GM19043 (cell line): Measurements from ENCODE around the gene INPP4B.
"Not testable (repeated sequence)": the region's sequence is repeated elsewhere in the genome, so short reads cannot be mapped to it uniquely, and the experiment has no call there.

ENCODE experiments used
- ATAC-seq: cut with Tn5 transposase; IDR thresholded peaks from one replicate; pipeline ENCODE4 v1.9.1; 2021; ENCODE audit warnings: low read depth; ENCODE audit not compliant: unreplicated experiment

INPP4B gene

DNA sequence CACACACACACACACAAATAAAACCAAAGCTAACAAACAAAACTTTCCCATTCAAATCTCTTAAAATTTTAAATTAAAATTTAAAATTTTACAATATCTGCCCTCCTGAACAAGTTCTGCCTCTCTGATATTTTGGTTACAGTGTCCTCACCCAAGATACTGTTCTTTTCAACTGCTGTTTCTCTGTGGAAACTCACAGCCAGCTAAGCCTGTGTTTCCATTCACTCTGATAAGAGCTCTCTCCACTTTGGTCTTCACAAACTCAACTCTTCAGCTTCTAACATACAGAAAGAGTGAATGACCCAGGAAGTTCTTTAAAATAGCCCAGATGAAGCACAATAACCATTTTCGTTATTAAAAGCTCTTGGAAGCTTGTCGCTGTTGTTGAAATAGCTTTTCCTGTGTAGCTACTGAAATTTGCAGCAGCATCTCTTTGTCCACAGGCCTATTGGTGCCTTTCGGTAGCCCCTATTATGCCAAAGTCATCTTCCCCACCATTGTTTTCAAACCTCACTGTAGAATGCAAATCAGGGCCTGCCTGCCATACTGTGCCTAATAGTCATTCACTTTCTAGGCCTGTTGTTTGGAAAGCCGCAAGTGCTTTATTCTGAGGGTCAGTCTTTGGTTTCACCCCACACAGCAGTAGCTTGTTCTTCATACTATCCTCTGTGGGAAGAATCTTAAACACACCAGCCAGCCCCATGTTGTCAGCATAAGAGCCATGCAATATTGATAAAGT lies 19.4 kb downstream of the INPP4B start:
- ATAC-seq, result no peak

DNA sequence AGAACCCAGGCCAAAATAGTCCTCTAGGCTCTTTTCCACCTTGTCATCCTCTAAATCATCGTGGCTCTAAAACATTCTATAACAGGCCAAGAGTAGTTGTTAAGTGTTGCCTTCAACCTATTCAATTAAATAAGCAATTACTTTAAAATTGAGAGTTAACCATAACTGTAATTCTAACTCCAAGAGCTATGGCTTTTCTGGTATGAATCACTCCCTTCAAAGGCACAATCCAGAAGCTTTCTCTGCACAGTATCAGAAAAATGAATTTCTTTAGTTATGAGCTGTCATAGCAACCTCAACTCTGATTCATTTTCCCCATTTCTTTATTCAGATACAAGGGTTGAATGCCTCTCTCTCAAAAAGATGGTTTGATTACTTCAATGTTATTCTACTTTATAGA lies 21.7 kb downstream of the INPP4B start:
- no peak for ATAC-seq

- ATAC-seq, result no peak
These were observed 22.3 kb downstream of the INPP4B start for GRCh38 chr4:142823796-142824195.

- ATAC-seq, result no peak
These were observed 27.6 kb downstream of the INPP4B start for GRCh38 chr4:142818476-142818875.

DNA sequence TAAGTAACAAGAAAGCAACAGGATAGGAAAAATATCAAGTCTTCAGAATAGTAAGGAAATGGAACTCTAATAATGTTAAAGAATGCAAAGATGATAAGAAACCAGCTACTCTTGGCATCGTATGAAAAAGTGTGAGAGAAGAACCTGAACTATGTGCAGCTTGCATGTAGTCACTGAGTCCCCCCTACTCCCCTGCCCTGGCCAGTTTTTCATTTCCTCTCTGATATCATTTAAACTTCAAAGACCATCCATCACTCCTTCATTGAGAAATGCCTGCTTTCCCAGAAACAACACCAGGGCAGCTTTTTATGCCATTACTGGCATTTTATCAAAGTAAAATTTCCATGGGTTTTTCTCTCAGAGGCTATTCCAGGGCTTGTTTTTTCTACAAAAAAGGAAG lies 28.1 kb downstream of the INPP4B start:
- ATAC-seq, result no peak

DNA sequence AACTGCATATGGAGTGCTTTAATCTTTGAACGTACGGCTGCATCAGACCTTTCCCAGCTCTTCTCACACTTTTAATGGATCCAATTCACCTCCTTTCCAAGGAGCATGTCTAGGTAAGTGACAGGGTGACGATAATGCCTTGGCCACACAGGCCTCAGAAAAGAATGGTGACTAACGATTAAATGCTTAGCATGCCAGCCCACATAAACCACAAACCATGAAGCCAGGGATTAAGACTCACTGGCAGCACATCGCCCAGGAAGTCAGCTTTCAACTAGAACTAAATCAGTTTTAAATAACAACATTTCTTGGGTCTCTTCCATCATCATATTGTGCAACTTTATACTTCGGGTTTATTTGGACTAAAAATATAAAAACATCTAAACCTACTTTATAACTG lies 28.7 kb downstream of the INPP4B start:
- ATAC-seq, result no peak

DNA sequence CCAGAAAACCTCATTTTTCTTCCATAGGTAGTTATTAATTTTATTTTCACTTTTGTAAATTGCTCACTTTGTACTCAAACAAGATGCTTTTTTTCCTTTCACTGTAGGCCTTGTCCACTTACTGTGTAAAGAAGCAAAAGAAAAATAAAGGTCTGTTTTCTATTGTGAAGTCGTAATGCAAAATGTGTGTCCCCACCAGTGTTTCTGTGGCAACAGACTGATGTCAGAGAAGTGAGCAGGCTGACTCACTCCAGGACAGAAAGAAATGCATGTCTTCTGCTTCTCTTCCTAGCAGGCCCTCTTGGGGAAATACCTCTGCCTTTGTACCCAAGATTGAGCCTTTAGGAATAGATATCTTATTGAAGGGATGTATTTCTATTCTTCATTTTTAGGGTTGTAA lies 30.3 kb downstream of the INPP4B start:
- ATAC-seq, result no peak

DNA sequence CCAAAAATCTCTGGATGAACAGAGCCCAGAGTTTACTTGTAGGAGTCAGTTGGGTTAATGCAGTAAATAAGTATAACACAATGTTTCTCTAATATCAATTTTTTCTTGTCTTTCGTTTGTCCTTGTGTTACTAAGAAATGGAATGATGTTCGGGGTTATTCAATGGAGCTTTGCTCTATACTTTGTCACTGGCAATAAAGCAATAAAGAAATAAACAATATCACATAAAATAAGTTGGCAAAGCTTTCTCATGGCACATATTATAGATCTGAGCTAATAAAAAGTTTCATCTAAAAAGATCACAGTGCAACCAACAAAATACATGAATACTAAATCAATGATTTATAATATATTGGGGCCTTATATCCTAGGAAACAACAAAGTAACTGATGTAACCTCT lies 32.7 kb downstream of the INPP4B start:
- ATAC-seq, result no peak

DNA sequence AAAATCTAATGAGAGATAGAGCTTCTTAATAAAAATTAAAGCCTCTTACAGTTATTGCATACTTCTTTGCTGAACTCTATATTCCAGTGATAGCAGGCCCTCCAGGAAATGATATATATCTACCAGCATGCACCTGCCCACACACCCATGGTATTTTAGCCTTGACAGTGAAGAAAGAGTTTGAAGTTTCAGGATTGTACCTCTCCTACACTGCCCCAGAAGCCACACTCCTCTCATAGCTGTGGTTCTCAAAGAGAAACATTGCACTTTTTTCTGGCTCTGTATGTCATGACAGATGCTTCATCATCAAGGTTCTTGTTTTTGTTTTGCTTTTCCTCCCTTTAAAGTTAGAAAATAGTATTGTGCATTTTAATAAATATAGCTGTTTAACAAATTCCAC lies 34.0 kb downstream of the INPP4B start:
- no peak for ATAC-seq

- ATAC-seq, result no peak
These were observed 35.1 kb downstream of the INPP4B start for GRCh38 chr4:142811034-142811433.

DNA sequence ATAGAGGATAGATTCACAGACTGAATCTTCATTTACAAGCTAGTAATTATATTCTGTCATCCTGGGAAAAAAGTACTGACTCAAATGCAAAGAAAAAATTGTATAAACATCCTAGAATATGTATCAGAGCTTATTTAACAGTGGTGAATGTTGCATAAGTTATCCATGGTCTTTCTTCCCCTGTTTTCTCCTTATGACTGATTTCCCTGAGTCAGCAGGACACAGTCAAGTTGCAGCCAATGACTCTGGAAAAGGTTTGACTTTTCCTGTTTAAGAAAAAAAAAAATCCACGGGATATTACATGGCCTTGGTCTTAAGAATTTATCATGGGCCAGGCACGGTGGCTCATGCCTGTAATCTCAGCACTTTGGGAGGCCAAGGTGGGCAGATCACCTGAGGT lies 36.5 kb downstream of the INPP4B start:
- no peak for ATAC-seq

- ATAC-seq, result not testable (repeated sequence)
These were observed 42.2 kb downstream of the INPP4B start for GRCh38 chr4:142803879-142804278.

DNA sequence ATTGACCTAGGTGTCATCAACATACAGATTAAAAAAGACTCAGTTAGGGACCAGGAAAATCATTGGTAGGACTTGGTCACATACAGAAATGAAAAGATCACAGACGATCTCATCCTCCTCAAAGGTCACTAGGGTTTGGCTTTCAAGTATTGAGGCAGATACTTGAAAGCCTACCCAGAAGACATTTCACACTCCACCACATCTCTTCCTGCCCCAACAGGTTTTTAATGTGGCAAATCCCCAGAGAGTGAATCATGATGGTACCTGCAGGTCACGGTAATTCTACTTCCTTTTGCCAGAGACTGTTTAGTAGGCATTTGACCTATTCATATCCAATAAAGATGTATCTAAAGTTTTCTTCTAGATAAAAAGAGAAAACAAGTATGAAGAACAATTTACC lies 44.1 kb downstream of the INPP4B start:
- ATAC-seq, result no peak

- no peak for ATAC-seq
These were observed 65.0 kb downstream of the INPP4B start for GRCh38 chr4:142781114-142781513.

DNA sequence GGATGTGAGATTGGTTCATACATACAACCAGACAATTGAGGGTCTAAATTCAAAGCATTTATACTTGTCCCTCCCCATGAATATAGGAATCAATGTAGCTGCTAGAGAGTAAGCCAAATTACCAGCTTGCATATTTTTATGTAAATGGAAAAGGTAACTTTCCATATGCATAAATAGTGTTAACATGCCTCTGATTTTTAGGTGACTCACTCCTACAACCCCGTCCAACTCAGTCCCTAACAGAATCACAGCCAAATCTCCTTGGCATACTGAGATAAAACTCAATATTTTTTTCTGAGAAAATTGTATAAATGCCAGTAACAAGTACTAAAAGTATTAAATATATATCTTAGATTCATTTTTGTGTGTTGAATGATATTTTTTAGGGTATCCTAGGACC lies 67.2 kb downstream of the INPP4B start:
- no peak for ATAC-seq

DNA sequence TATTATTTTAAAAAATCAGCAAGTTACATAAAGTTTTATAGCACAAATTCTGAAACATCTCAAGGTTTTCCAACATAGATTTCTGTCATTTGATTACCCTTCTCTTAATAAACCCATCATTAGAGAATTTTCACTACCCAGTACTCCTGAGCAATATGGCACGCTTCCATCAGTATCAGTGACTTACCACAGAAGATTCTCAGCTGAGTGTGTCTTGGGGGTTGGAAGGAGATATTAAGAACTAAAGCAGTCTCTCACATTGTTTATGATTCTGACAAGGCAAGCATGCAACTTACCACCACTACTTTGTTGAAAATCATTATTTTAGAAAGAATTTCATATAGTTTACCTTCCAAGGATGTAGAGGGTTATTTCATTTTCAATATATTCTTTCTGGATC lies 67.7 kb downstream of the INPP4B start:
- no peak for ATAC-seq

GRCh38 chr4:142777045-142777743 lies 68.9 kb downstream of the INPP4B start:
- no peak for ATAC-seq

DNA sequence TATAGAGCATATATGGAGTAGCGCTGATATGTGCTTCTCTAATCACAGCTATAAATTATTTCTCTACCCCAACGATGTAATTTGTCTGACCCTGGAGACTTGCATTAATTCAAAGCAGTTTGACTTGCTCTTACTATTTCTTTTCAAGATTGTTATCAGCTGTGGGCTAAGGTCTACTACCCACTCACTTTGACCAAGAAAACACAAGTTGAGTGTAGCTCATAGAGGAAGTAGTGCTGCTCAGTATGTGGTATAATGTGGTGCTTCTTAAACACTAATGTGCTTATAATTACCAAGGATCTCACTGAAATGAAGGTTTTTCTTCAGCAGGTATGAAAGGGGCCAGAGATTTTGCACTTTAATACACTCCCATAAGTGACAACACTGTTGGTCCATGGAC lies 70.1 kb downstream of the INPP4B start:
- no peak for ATAC-seq

DNA sequence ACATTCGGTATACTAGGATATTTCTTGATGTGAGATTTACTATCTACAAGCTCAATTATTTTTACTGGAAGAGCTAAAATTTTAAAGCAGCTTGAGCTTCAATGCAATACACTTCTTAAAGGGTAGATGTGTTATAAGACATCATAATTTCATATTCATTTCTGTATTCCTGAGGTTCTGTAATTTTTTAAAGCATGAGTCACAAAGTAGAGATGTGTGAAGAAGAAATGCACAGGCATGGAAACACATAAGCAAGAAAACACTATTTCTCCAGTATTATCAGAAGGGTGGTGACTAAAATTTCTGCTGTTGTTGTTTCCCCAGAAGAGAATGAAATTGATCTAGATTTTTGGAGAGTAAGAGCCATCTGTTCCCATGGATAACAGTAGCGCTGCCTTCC lies 72.6 kb downstream of the INPP4B start:
- ATAC-seq, result no peak

DNA sequence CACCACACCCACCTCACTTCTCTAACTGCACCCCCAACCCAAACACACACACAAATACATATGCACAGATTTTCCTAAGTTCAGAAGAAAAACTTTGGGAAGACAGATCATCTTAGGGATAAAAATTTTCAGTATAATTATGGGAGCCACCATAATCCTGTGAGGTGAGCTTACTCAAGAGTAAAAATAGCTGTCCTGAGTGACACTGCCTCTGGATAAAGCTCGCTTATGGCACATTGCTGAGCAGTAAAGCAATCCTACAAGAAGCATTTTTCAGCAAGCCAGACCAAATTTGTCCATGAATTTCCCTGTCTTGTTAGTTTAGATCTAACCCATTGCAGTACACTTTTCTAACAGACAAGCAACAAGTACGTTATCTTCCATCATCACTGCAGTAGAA lies 83.8 kb downstream of the INPP4B start:
- ATAC-seq, result no peak

DNA sequence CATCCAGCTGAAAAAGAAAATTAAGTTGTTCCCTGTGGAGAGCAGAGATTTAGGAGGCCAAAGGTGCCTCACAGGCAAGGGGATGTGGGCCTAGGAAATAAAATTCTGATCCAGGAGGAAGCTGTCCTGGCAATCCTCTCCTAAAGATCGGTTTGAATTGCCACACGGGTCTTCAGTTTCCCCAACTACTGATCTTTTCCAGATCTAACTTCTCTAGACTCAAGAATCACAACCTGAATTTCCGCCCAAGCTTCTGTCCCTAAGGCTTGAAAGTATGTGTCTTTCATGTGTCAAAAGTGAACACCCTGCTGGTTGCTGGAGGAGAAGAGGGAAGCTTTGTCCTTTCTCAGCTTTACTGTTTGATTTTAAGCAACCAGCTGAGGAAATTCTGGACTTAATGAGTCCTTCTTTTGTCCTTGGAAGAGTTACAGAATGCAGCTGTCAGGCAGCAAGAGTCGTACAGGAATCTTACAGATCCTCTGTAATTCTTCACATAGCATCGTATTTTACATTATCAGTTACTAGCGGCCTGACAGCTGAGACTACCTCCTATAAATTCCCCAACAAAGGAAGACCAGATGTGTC lies 93.8 kb downstream of the INPP4B start:
- no peak for ATAC-seq
